Epithelial cell of proximal tubule (primary cell): ENCODE data around the gene NUDT14. TPM values are rescaled to one million over a fixed set of nuclear protein-coding genes. Genes with fewer than 3 reads are reported as not detected.

Experiments used
- DNase-seq: peaks from one replicate; pipeline ENCODE4 v3.0.0-alpha.2; 2011; ENCODE audit warnings: low read depth
- H3K4me3 ChIP-seq: 2 replicates; pipeline ENCODE4 v1.5.1; 2011; ENCODE audit warnings: low read depth, mild to moderate bottlenecking, low read length
- CTCF ChIP-seq: conservative IDR thresholded peaks from 2 replicates; pipeline ENCODE4 v1.5.1; 2012; ENCODE audit warnings: low read depth, mild to moderate bottlenecking, low read length
- total RNA-seq: library from RNA; depleted of rRNA; stranded (reverse); fragments of >200 nt; gene quantifications from 2 replicates; pipeline ENCODE4 v1.2.3, GENCODE V29; 2015

Gene NUDT14
- total RNA-seq, 1 donor from 2014 or later, result 30.2 TPM

- H3K4me3 ChIP-seq, result no peak overlapping the region
- no peak for DNase-seq
- no peak for TF ChIP-seq CTCF
Observed at GRCh38 chr14:105126126-105126980, 54.8 kb downstream of the NUDT14 start.

GRCh38 chr14:105124823-105125222 lies 56.3 kb downstream of the NUDT14 start:
- H3K4me3 ChIP-seq, result no peak overlapping the region
- no peak for TF ChIP-seq CTCF
- DNase-seq, result no peak

GRCh38 chr14:105123981-105124765 lies 56.9 kb downstream of the NUDT14 start:
- no peak overlapping the region for H3K4me3 ChIP-seq
- no peak for TF ChIP-seq CTCF
- DNase-seq, result no peak

GRCh38 chr14:105123064-105123665 lies 57.9 kb downstream of the NUDT14 start:
- no peak for TF ChIP-seq CTCF
- H3K4me3 ChIP-seq, result no peak overlapping the region

More at GRCh38 chr14:105123064-105123665, 57.9 kb downstream of the NUDT14 start:
- DNase-seq, result no peak

Other genes with a start within 250 kb of the NUDT14 start
- gene AHNAK2, start 202.9 kb downstream of the NUDT14 start, total RNA-seq, result 16.6 and 20.8 TPM in 2 replicates
- gene CLBA1, start 195.5 kb downstream of the NUDT14 start, total RNA-seq, result 4.5 and 5.0 TPM in 2 replicates
- gene CDCA4, start 160.2 kb downstream of the NUDT14 start, total RNA-seq, result 46.9 and 78.7 TPM in 2 replicates
- 0.29 and 0.43 TPM in 2 replicates for gene GPR132, start 115.9 kb downstream of the NUDT14 start, total RNA-seq
- 4.1 and 5.7 TPM in 2 replicates for gene JAG2, start 12.5 kb downstream of the NUDT14 start, total RNA-seq
- gene BTBD6, start 67.2 kb upstream of the NUDT14 start, total RNA-seq, result 39.4 and 64.1 TPM in 2 replicates
- 23.8 and 30.7 TPM in 2 replicates for gene BRF1, start 119.7 kb upstream of the NUDT14 start, total RNA-seq
- gene PACS2, start 133.4 kb upstream of the NUDT14 start, total RNA-seq, result 45.1 and 68.7 TPM in 2 replicates
- gene TEX22, start 217.2 kb upstream of the NUDT14 start, total RNA-seq, result 0.29 TPM in 1 of 2 replicates, not detected in the other
- 56.1 and 64.1 TPM in 2 replicates for gene MTA1, start 238.5 kb upstream of the NUDT14 start, total RNA-seq